Measurements from ENCODE around the gene TNRC18. TPM values are rescaled to one million over a fixed set of nuclear protein-coding genes. Genes with fewer than 3 reads are reported as not detected.
A peak's percentile ranks its signal among the peaks of the same experiment; 100 is the strongest.
"Not testable (repeated sequence)": the region's sequence is repeated elsewhere in the genome, so short reads cannot be mapped to it uniquely, and the experiment has no call there.

TNRC18 gene
- total RNA-seq, 2 experiments from 2014 or later = 12.2 to 64.2 TPM

GRCh38 chr7:5315761-5316160, 107.9 kb downstream of the TNRC18 start:
- Histone ChIP-seq H3K4me3 (ENCODE audit: low read depth, low read length, poor library complexity, severe bottlenecking) (no peak overlapping the region), H3K4me2 (ENCODE audit: low read length) (no peak overlapping the region), H3K27ac (ENCODE audit: low read depth, low read length, poor library complexity, severe bottlenecking) (no peak overlapping the region), H3K36me3 (ENCODE audit: insufficient read depth, low read length) (peaks cover 22% of the 10 kb centered on the region), H4K20me1 (ENCODE audit: insufficient read depth, low read length) (no peaks in the 10 kb centered on the region), H3K79me2 (ENCODE audit: insufficient read depth, low read depth, low read length) (no peaks in the 10 kb centered on the region), H3K4me1 (ENCODE audit: insufficient read depth, low read length, poor library complexity, severe bottlenecking) (no peaks in the 10 kb centered on the region), H2AFZ (ENCODE audit: low read length) (no peak overlapping the region), H3K9me3 (ENCODE audit: low read length) (peaks cover 14% of the 10 kb centered on the region; the same call in 1 of the 2 replicates), H3K9me2 (ENCODE audit: insufficient read depth, low read length) (no peaks in the 10 kb centered on the region)
- CTCF ChIA-PET (ENCODE audit: unreplicated experiment) = no interaction called here
- intact Hi-C loops (cut with micrococcal nuclease; ENCODE audit: unreplicated experiment) = no loop called here
- no peak for DNase-seq (ENCODE audit: low spot score)
- BruUV-seq (replicated peaks) = no TSS peak
- POLR2A ChIA-PET = no interaction called here
- TF ChIP-seq CTCF (conservative IDR thresholded peaks at IDR 0.05; ENCODE audit: low read length) (no peak), EZH2phosphoT487 (IDR thresholded peaks at IDR 0.05; ENCODE audit: borderline replicate concordance, low read depth, low read length) (no peak)

- Histone ChIP-seq H3K27ac (ENCODE audit: low read depth, low read length, poor library complexity, severe bottlenecking) (no peak overlapping the region), H3K4me1 (ENCODE audit: insufficient read depth, low read length, poor library complexity, severe bottlenecking) (no peaks in the 10 kb centered on the region), H3K4me2 (ENCODE audit: low read length) (no peak overlapping the region), H3K4me3 (ENCODE audit: low read depth, low read length, poor library complexity, severe bottlenecking) (no peak overlapping the region), H3K9me3 (ENCODE audit: low read length) (peaks cover 14% of the 10 kb centered on the region; the same call in 1 of the 2 replicates), H2AFZ (ENCODE audit: low read length) (no peak overlapping the region), H3K9me2 (ENCODE audit: insufficient read depth, low read length) (no peaks in the 10 kb centered on the region), H4K20me1 (ENCODE audit: insufficient read depth, low read length) (no peaks in the 10 kb centered on the region), H3K36me3 (ENCODE audit: insufficient read depth, low read length) (peaks cover 23% of the 10 kb centered on the region), H3K79me2 (ENCODE audit: insufficient read depth, low read depth, low read length) (no peaks in the 10 kb centered on the region)
- CTCF ChIA-PET (ENCODE audit: unreplicated experiment) = no interaction called here
- no TSS peak for BruUV-seq (replicated peaks)
- no peak for DNase-seq (ENCODE audit: low spot score)
- POLR2A ChIA-PET = no interaction called here
- TF ChIP-seq EZH2phosphoT487 (IDR thresholded peaks at IDR 0.05; ENCODE audit: borderline replicate concordance, low read depth, low read length) (no peak), CTCF (conservative IDR thresholded peaks at IDR 0.05; ENCODE audit: low read length) (no peak)
- intact Hi-C loops (cut with micrococcal nuclease; ENCODE audit: unreplicated experiment) = no loop called here
Observed at GRCh38 chr7:5314864-5315263, 108.8 kb downstream of the TNRC18 start.

- H3K9me2 ChIP-seq (ENCODE audit: insufficient read depth, low read length); H3K9me3 ChIP-seq (ENCODE audit: low read length); intact Hi-C loops (cut with micrococcal nuclease; ENCODE audit: unreplicated experiment); DNase-seq (ENCODE audit: low spot score); H3K4me3 ChIP-seq (ENCODE audit: low read depth, low read length, poor library complexity, severe bottlenecking); H2AFZ ChIP-seq (ENCODE audit: low read length); H3K27ac ChIP-seq (ENCODE audit: low read depth, low read length, poor library complexity, severe bottlenecking); CTCF ChIA-PET (ENCODE audit: unreplicated experiment); H3K79me2 ChIP-seq (ENCODE audit: insufficient read depth, low read depth, low read length); H3K4me2 ChIP-seq (ENCODE audit: low read length); H4K20me1 ChIP-seq (ENCODE audit: insufficient read depth, low read length); H3K4me1 ChIP-seq (ENCODE audit: insufficient read depth, low read length, poor library complexity, severe bottlenecking): not testable (repeated sequence)
- TSS peak; percentile 62 for BruUV-seq (replicated peaks)
- POLR2A ChIA-PET = interaction anchor here (0.6 kb wide), 1 partner anchor 195 kb away, joined by 3 read pairs; no protein-coding TSS in a partner anchor
- peaks cover 13% of the 10 kb centered on the region for H3K36me3 ChIP-seq (ENCODE audit: insufficient read depth, low read length)
Observed at GRCh38 chr7:5313076-5313885, 110.4 kb downstream of the TNRC18 start.

- BruUV-seq (replicated peaks); intact Hi-C loops (cut with micrococcal nuclease; ENCODE audit: unreplicated experiment); H3K9me2 ChIP-seq (ENCODE audit: insufficient read depth, low read length); H3K4me2 ChIP-seq (ENCODE audit: low read length); H3K27ac ChIP-seq (ENCODE audit: low read depth, low read length, poor library complexity, severe bottlenecking); H3K79me2 ChIP-seq (ENCODE audit: insufficient read depth, low read depth, low read length); DNase-seq (ENCODE audit: low spot score); H3K9me3 ChIP-seq (ENCODE audit: low read length); H3K4me1 ChIP-seq (ENCODE audit: insufficient read depth, low read length, poor library complexity, severe bottlenecking); H4K20me1 ChIP-seq (ENCODE audit: insufficient read depth, low read length); POLR2A ChIA-PET; CTCF ChIA-PET (ENCODE audit: unreplicated experiment); H3K4me3 ChIP-seq (ENCODE audit: low read depth, low read length, poor library complexity, severe bottlenecking); H2AFZ ChIP-seq (ENCODE audit: low read length); H3K36me3 ChIP-seq (ENCODE audit: insufficient read depth, low read length): not testable (repeated sequence)
Observed at GRCh38 chr7:5312276-5313070, 111.2 kb downstream of the TNRC18 start.
